ENCODE measurements around the gene OLFM1. TPM values are rescaled to one million over a fixed set of nuclear protein-coding genes. Genes with fewer than 3 reads are reported as not detected.

OLFM1 gene
- total RNA-seq, 3 donors from 2014 or later, result 0.22 to 0.26 TPM; not detected in 1

GRCh38 chr9:135100241-135100681 is 12.8 kb downstream of the OLFM1 start:
- H3K36me3 Mint-ChIP-seq (ENCODE audit: insufficient read depth), result no peaks in the 10 kb centered on the region
- DNase-seq, result no peak
- H3K4me1 Mint-ChIP-seq (ENCODE audit: low read depth), result no peaks in the 10 kb centered on the region
- H3K4me3 Mint-ChIP-seq, result no peak overlapping the region
- peaks cover 50% of the 10 kb centered on the region for H3K27me3 Mint-ChIP-seq (ENCODE audit: low read depth)
- no peak for ATAC-seq
- H3K9me3 Mint-ChIP-seq, result no peaks in the 10 kb centered on the region

GRCh38 chr9:135100725-135101410 is 13.4 kb downstream of the OLFM1 start:
- ATAC-seq (no peak), DNase-seq (no peak)
- H3K9me3 Mint-ChIP-seq, result no peaks in the 10 kb centered on the region
- H3K27me3 Mint-ChIP-seq (ENCODE audit: low read depth), result peaks cover 49% of the 10 kb centered on the region
- no peaks in the 10 kb centered on the region for H3K36me3 Mint-ChIP-seq (ENCODE audit: insufficient read depth)
- H3K4me3 Mint-ChIP-seq, result no peak overlapping the region
- H3K4me1 Mint-ChIP-seq (ENCODE audit: low read depth), result no peaks in the 10 kb centered on the region

GRCh38 chr9:135101486-135101885 is 14.0 kb downstream of the OLFM1 start:
- DNase-seq, result no peak
- H3K27me3 Mint-ChIP-seq (ENCODE audit: low read depth), result peaks cover 52% of the 10 kb centered on the region
- H3K9me3 Mint-ChIP-seq, result no peaks in the 10 kb centered on the region
- ATAC-seq, result no peak
- no peak overlapping the region for H3K4me3 Mint-ChIP-seq
- no peaks in the 10 kb centered on the region for H3K36me3 Mint-ChIP-seq (ENCODE audit: insufficient read depth)
- no peaks in the 10 kb centered on the region for H3K4me1 Mint-ChIP-seq (ENCODE audit: low read depth)

GRCh38 chr9:135101926-135102325 is 14.5 kb downstream of the OLFM1 start:
- H3K4me3 Mint-ChIP-seq, result no peak overlapping the region
- H3K36me3 Mint-ChIP-seq (ENCODE audit: insufficient read depth), result no peaks in the 10 kb centered on the region
- no peak for ATAC-seq
- DNase-seq, result no peak
- H3K4me1 Mint-ChIP-seq (ENCODE audit: low read depth), result no peaks in the 10 kb centered on the region
- no peaks in the 10 kb centered on the region for H3K9me3 Mint-ChIP-seq
- H3K27me3 Mint-ChIP-seq (ENCODE audit: low read depth), result peaks cover 53% of the 10 kb centered on the region

- no peaks in the 10 kb centered on the region for H3K4me1 Mint-ChIP-seq (ENCODE audit: low read depth)
Observed at GRCh38 chr9:135102331-135102730, 14.9 kb downstream of the OLFM1 start.

GRCh38 chr9:135103001-135103446 is 15.6 kb downstream of the OLFM1 start:
- Mint-ChIP-seq H3K9me3 (no peaks in the 10 kb centered on the region), H3K27me3 (ENCODE audit: low read depth) (peaks cover 56% of the 10 kb centered on the region), H3K4me1 (ENCODE audit: low read depth) (no peaks in the 10 kb centered on the region), H3K4me3 (no peak overlapping the region), H3K36me3 (ENCODE audit: insufficient read depth) (no peaks in the 10 kb centered on the region)
- DNase-seq, result no peak
- ATAC-seq, result no peak

More at GRCh38 chr9:135102331-135102730, 14.9 kb downstream of the OLFM1 start:
- Mint-ChIP-seq H3K9me3 (no peaks in the 10 kb centered on the region), H3K27me3 (ENCODE audit: low read depth) (peaks cover 54% of the 10 kb centered on the region), H3K4me3 (no peak overlapping the region), H3K36me3 (ENCODE audit: insufficient read depth) (no peaks in the 10 kb centered on the region)
- ATAC-seq, result no peak
- DNase-seq, result no peak

GRCh38 chr9:135103931-135104639 is 16.6 kb downstream of the OLFM1 start:
- Mint-ChIP-seq H3K27me3 (ENCODE audit: low read depth) (peaks cover 56% of the 10 kb centered on the region), H3K4me1 (ENCODE audit: low read depth) (no peaks in the 10 kb centered on the region), H3K9me3 (no peaks in the 10 kb centered on the region), H3K36me3 (ENCODE audit: insufficient read depth) (no peaks in the 10 kb centered on the region), H3K4me3 (no peak overlapping the region)
- DNase-seq, result no peak
- ATAC-seq, result no peak

GRCh38 chr9:135104761-135105160 is 17.3 kb downstream of the OLFM1 start:
- DNase-seq (no peak), ATAC-seq (no peak)
- Mint-ChIP-seq H3K4me1 (ENCODE audit: low read depth) (no peaks in the 10 kb centered on the region), H3K36me3 (ENCODE audit: insufficient read depth) (no peaks in the 10 kb centered on the region), H3K27me3 (ENCODE audit: low read depth) (peaks cover 56% of the 10 kb centered on the region), H3K9me3 (no peaks in the 10 kb centered on the region), H3K4me3 (no peak overlapping the region)

- no peaks in the 10 kb centered on the region for H3K4me1 Mint-ChIP-seq (ENCODE audit: low read depth)
- DNase-seq, result no peak
- no peak for ATAC-seq
- no peaks in the 10 kb centered on the region for H3K9me3 Mint-ChIP-seq
- H3K36me3 Mint-ChIP-seq (ENCODE audit: insufficient read depth), result no peaks in the 10 kb centered on the region
- no peak overlapping the region for H3K4me3 Mint-ChIP-seq
- peaks cover 59% of the 10 kb centered on the region for H3K27me3 Mint-ChIP-seq (ENCODE audit: low read depth)
Observed at GRCh38 chr9:135105211-135105745, 17.8 kb downstream of the OLFM1 start.

GRCh38 chr9:135105938-135106491 is 18.5 kb downstream of the OLFM1 start:
- Mint-ChIP-seq H3K9me3 (no peaks in the 10 kb centered on the region), H3K36me3 (ENCODE audit: insufficient read depth) (no peaks in the 10 kb centered on the region), H3K4me1 (ENCODE audit: low read depth) (no peaks in the 10 kb centered on the region), H3K4me3 (no peak overlapping the region), H3K27me3 (ENCODE audit: low read depth) (peaks cover 59% of the 10 kb centered on the region)
- no peak for ATAC-seq
- DNase-seq, result no peak

- Mint-ChIP-seq H3K4me1 (ENCODE audit: low read depth) (no peaks in the 10 kb centered on the region), H3K36me3 (ENCODE audit: insufficient read depth) (no peaks in the 10 kb centered on the region), H3K4me3 (no peak overlapping the region), H3K27me3 (ENCODE audit: low read depth) (peaks cover 58% of the 10 kb centered on the region), H3K9me3 (no peaks in the 10 kb centered on the region)
- ATAC-seq (no peak), DNase-seq (no peak)
Observed at GRCh38 chr9:135106551-135107270, 19.2 kb downstream of the OLFM1 start.

GRCh38 chr9:135107581-135108235 is 20.2 kb downstream of the OLFM1 start:
- Mint-ChIP-seq H3K27me3 (ENCODE audit: low read depth) (peaks cover 59% of the 10 kb centered on the region), H3K4me3 (no peak overlapping the region), H3K9me3 (no peaks in the 10 kb centered on the region), H3K4me1 (ENCODE audit: low read depth) (no peaks in the 10 kb centered on the region), H3K36me3 (ENCODE audit: insufficient read depth) (no peaks in the 10 kb centered on the region)
- ATAC-seq, result no peak
- no peak for DNase-seq

GRCh38 chr9:135108831-135109510 is 21.5 kb downstream of the OLFM1 start:
- no peaks in the 10 kb centered on the region for H3K9me3 Mint-ChIP-seq
- H3K4me3 Mint-ChIP-seq, result no peak overlapping the region
- DNase-seq, result no peak
- no peaks in the 10 kb centered on the region for H3K36me3 Mint-ChIP-seq (ENCODE audit: insufficient read depth)
- ATAC-seq, result no peak
- H3K4me1 Mint-ChIP-seq (ENCODE audit: low read depth), result no peaks in the 10 kb centered on the region
- H3K27me3 Mint-ChIP-seq (ENCODE audit: low read depth), result peaks cover 56% of the 10 kb centered on the region
